ENCODE data around the gene PABPN1. TPM values are rescaled to one million over a fixed set of nuclear protein-coding genes. Genes with fewer than 3 reads are reported as not detected.

Gene PABPN1
- total and polyA plus RNA-seq, 11 donors = 23.7 to 102 (median 62.5) TPM

GRCh38 chr14:23301288-23301968, 19.8 kb upstream of the PABPN1 start:
- intact Hi-C loops (cut with DNase I) = loop anchor here in 6 of 10 donors (1.0 to 10.0 kb wide), 6 partner anchors 15 to 253 kb away; partner anchors contain the start of genes HOMEZ (in 3 of the 6), ACIN1 (in 1 of the 6), C14orf119 (in 1 of the 6) and PABPN1 (in 1 of the 6)
- TF ChIP-seq CTCF (IDR thresholded peaks at IDR 0.05) (peak; percentile 53 to 98 (median 73)), POLR2A (IDR thresholded peaks at IDR 0.05) (no peak)
- peaks cover 0 to 61% (median 33%) of the 10 kb centered on the region in 12 donors for H3K4me1 ChIP-seq

DNA sequence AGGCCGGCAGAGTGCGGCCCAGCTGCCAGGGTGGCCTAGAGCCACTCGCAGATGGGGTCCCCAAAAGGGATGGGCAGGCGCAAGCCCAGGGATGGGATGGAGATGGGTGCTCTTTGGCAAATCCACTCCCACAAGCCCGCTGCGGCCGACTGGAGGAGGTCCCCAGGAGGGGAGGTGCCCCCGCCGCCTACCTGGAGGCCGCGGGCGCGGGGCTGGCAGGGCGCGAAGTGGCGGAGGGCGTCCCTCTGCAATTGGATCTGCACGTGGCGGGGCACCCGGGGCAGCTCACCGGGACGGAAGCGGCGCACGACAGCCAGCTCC, 19.3 kb upstream of the PABPN1 start:
- H3K4me3 ChIP-seq = peak overlapping the region; percentile 77 to 95 (median 82)
- no peaks in the 10 kb centered on the region for H3K9me3 ChIP-seq
- WGBS, 4 donors = 0 to 3% (median 1%) methylated on average over 8 to 25 of the region's 25 CpGs
- no peak for TF ChIP-seq CTCF (IDR thresholded peaks at IDR 0.05)
- TF ChIP-seq POLR2A (IDR thresholded peaks at IDR 0.05) = peak in 1 of 2 donors; percentile 75
- intact Hi-C loops (cut with DNase I) = loop anchor here in 6 of 10 donors (1.0 to 10.0 kb wide), 6 partner anchors 15 to 253 kb away; partner anchors contain the start of genes HOMEZ (in 3 of the 6), ACIN1 (in 1 of the 6), C14orf119 (in 1 of the 6) and PABPN1 (in 1 of the 6)
- DNase-seq = no peak
- H3K36me3 ChIP-seq = peaks cover 0 to 26% (median 20%) of the 10 kb centered on the region in 9 donors
- peak overlapping the region; percentile 94 to 100 (median 98) for H3K27ac ChIP-seq
- ATAC-seq = no peak
- no peaks in the 10 kb centered on the region for H3K27me3 ChIP-seq
- peaks cover 0 to 63% (median 35%) of the 10 kb centered on the region in 12 donors for H3K4me1 ChIP-seq

More at GRCh38 chr14:23301288-23301968, 19.8 kb upstream of the PABPN1 start:
- Histone ChIP-seq H3K9me3 (no peaks in the 10 kb centered on the region), H3K36me3 (peaks cover 0 to 31% (median 25%) of the 10 kb centered on the region in 9 donors), H3K27me3 (no peaks in the 10 kb centered on the region), H3K27ac (peak overlapping the region; percentile 94 to 100 (median 98)), H3K4me3 (peak overlapping the region; percentile 77 to 95 (median 82))
- WGBS, 4 donors = 0 to 1% (median 1%) methylated on average over 19 to 87 of the region's 87 CpGs
- ATAC-seq (peak; percentile 76 to 90 (median 85)), DNase-seq (peak; percentile 98 to 99 (median 99))

GRCh38 chr14:23302290-23303225, 18.7 kb upstream of the PABPN1 start, which contains the start of gene PPP1R3E:
Gene PPP1R3E (minus strand): TSS chr14:23302859. CDS start chr14:23302576, 283 bp downstream.
- 3 to 10% (median 4%) methylated on average over 31 to 81 of the region's 81 CpGs for WGBS, 4 donors
- Histone ChIP-seq H3K27me3 (no peaks in the 10 kb centered on the region), H3K4me1 (peaks cover 0 to 67% (median 41%) of the 10 kb centered on the region in 12 donors), H3K4me3 (peak within 1 kb of the TSS; percentile 77 to 95 (median 82)), H3K27ac (peak within 1 kb of the TSS; percentile 94 to 100 (median 98)), H3K9me3 (no peaks in the 10 kb centered on the region), H3K36me3 (peaks cover 0 to 19% (median 14%) of the 10 kb centered on the region in 9 donors)
- ATAC-seq (peak in 2 of 4 donors; percentile 38), DNase-seq (peak; percentile 62 to 83 (median 71))
- intact Hi-C loops (cut with DNase I) = loop anchor here in 3 of 10 donors (5.0 to 10.0 kb wide), 3 partner anchors 180 to 252 kb away; partner anchors contain the start of genes ACIN1 (in 1 of the 3), C14orf119 (in 1 of the 3), THTPA (in 1 of the 3) and ZFHX2 (in 1 of the 3)
- TF ChIP-seq POLR2A (IDR thresholded peaks at IDR 0.05) = no peak

Data from heart left ventricle (tissue), 16 donors.